Mucosa of descending colon (tissue), 3 donors: ENCODE results near the gene CCNE1. TPM values are rescaled to one million over a fixed set of nuclear protein-coding genes. Genes with fewer than 3 reads are reported as not detected.

Source experiments
- ATAC-seq: fragments of 200-7000 bp; cut with Tn5 transposase; one replicate; pipeline ENCODE4 v1.9.1; 2020; ENCODE audit warnings: mild to moderate bottlenecking, moderate library complexity
- DNase-seq, 3 donors: peaks; one replicate each; pipeline ENCODE4 v3.0.0-alpha.2; 2020
- H3K36me3 ChIP-seq: fragments of 200-600 bp; one replicate; pipeline ENCODE4 v1.8.0; 2021; ENCODE audit warnings: low read depth, mild to moderate bottlenecking
- H3K4me1 ChIP-seq: fragments of 200-600 bp; one replicate; pipeline ENCODE4 v1.8.0; 2021; ENCODE audit warnings: low read depth, mild to moderate bottlenecking
- H3K4me3 ChIP-seq: fragments of 200-600 bp; one replicate; pipeline ENCODE4 v1.8.0; 2021; ENCODE audit warnings: mild to moderate bottlenecking
- H3K9me3 ChIP-seq: fragments of 200-600 bp; one replicate; pipeline ENCODE4 v1.8.0; 2021; ENCODE audit warnings: mild to moderate bottlenecking
- intact Hi-C, 2 donors: fragments of 100-400 bp; cut with DNase I in 1 of 2; cut with micrococcal nuclease in 1 of 2; formaldehyde crosslinking; loops; one replicate each; pipeline versions ENCODE4 v1.11.0 to v1.11.1; 2022; cut with DNase I, micrococcal nuclease
- total RNA-seq, 3 donors: library from RNA; stranded (reverse); fragmentation: NEBNext Ultra II Directional in 2 of 3; extraction: Animal tissue kit (Norgen Biotek cat#: 25700) in 2 of 3; gene quantifications; one replicate each; pipeline versions ENCODE4 v1.2.1 to v1.2.4, GENCODE V29; 2021 to 2023
- TF ChIP-seq, protein P1 (sequence below): fragments of 200-600 bp; IDR thresholded peaks from one replicate; pipeline ENCODE4 v1.8.0; 2022; ENCODE audit warnings: antibody characterized with exemption, mild to moderate bottlenecking
- donor health status: DM: no; HTN: no; CAD: no; lungs with moderate emphysema.
- donor health status: DM: no; HTN: no; CAD: no.
- donor health status: DM: no; HTN: yes; CAD: no.

CCNE1 gene
- total RNA-seq, 3 donors from 2014 or later: 4.0 to 7.1 (median 4.4) TPM

GRCh38 chr19:29858000-29858596 lies 46.3 kb downstream of the CCNE1 start:
- Histone ChIP-seq H3K36me3 (no peaks in the 10 kb centered on the region), H3K4me3 (no peak overlapping the region), H3K4me1 (no peaks in the 10 kb centered on the region), H3K9me3 (no peaks in the 10 kb centered on the region)
- TF ChIP-seq, protein P1, sequence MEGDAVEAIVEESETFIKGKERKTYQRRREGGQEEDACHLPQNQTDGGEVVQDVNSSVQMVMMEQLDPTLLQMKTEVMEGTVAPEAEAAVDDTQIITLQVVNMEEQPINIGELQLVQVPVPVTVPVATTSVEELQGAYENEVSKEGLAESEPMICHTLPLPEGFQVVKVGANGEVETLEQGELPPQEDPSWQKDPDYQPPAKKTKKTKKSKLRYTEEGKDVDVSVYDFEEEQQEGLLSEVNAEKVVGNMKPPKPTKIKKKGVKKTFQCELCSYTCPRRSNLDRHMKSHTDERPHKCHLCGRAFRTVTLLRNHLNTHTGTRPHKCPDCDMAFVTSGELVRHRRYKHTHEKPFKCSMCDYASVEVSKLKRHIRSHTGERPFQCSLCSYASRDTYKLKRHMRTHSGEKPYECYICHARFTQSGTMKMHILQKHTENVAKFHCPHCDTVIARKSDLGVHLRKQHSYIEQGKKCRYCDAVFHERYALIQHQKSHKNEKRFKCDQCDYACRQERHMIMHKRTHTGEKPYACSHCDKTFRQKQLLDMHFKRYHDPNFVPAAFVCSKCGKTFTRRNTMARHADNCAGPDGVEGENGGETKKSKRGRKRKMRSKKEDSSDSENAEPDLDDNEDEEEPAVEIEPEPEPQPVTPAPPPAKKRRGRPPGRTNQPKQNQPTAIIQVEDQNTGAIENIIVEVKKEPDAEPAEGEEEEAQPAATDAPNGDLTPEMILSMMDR: peak; percentile 57
- DNase-seq (peak in 2 of 3 donors; percentile 45 to 49), ATAC-seq (peak; percentile 81)
- intact Hi-C loops: no loop called here

- no peaks in the 10 kb centered on the region for H3K4me1 ChIP-seq
- H3K4me3 ChIP-seq: no peak overlapping the region
- DNase-seq: no peak
- H3K36me3 ChIP-seq: no peaks in the 10 kb centered on the region
- TF ChIP-seq, protein P1: no peak
- no peaks in the 10 kb centered on the region for H3K9me3 ChIP-seq
- intact Hi-C loops: no loop called here
- no peak for ATAC-seq
Measured at GRCh38 chr19:29858621-29859020, 46.8 kb downstream of the CCNE1 start.

GRCh38 chr19:29860492-29860891 lies 48.7 kb downstream of the CCNE1 start:
- intact Hi-C loops: loop anchor here in 1 of 2 donors (10.0 kb wide), 1 partner anchor 784 kb away; no protein-coding TSS in a partner anchor
- TF ChIP-seq, protein P1: no peak
- H3K9me3 ChIP-seq: no peaks in the 10 kb centered on the region
- no peak for DNase-seq
- no peaks in the 10 kb centered on the region for H3K36me3 ChIP-seq
- ATAC-seq: no peak
- H3K4me3 ChIP-seq: no peak overlapping the region
- no peaks in the 10 kb centered on the region for H3K4me1 ChIP-seq

DNA sequence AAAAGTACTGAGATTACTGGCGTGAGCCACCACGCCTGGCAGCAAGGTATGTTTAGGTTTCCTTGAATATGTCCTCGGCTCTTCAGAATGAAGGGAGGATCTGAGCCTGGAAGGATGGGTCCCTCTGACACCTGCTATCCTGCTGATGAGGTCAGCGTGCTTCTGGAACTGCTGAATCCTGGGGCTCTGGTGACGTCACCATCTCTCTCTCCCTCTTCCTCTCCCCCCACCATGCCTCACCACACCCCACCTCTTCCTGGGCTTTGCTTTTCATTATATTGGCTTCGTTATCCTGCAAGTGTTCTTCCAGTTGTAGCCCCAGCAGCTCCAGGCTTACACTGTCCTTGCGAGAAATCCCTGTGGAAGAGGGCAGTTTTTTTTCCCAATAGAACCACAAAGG lies 49.8 kb downstream of the CCNE1 start:
- intact Hi-C loops: loop anchor here in 1 of 2 donors (10.0 kb wide), 1 partner anchor 783 kb away; no protein-coding TSS in a partner anchor
- TF ChIP-seq, protein P1: no peak
- Histone ChIP-seq H3K9me3 (no peaks in the 10 kb centered on the region), H3K4me3 (no peak overlapping the region), H3K4me1 (no peaks in the 10 kb centered on the region), H3K36me3 (no peaks in the 10 kb centered on the region)
- no peak for DNase-seq
- no peak for ATAC-seq

DNA sequence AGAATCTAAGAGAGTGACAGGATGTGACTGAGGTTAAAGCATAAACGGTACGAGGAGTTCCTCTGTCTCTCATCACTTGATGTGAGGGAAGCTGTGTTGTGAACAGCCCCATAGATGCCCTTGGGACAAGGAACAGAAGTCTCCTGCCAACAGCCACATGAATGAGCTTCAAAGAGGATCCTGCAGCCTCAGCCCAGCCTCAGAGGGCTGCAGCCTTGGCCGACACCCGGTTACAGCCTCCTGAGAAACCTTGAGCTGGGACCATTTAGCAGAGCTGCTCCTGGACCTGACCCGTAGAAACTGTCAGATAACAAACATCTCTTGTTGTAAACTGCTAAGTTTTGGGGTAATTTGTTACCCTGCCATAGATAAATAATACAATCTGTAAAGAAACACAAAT lies 54.2 kb downstream of the CCNE1 start:
- Histone ChIP-seq H3K4me3 (no peak overlapping the region), H3K9me3 (no peaks in the 10 kb centered on the region), H3K36me3 (no peaks in the 10 kb centered on the region), H3K4me1 (no peaks in the 10 kb centered on the region)
- DNase-seq (no peak), ATAC-seq (no peak)
- TF ChIP-seq, protein P1: no peak
- intact Hi-C loops: loop anchor here in 1 of 2 donors (10.0 kb wide), 1 partner anchor 779 kb away; no protein-coding TSS in a partner anchor
